Ishikawa (cell line): ENCODE results near the gene HK2.

Experiments used
- CEBPB ChIP-seq: IDR thresholded peaks from 2 replicates; pipeline ENCODE4 v1.6.1; 2012
- CREB1 ChIP-seq: IDR thresholded peaks from 2 replicates; pipeline ENCODE4 v1.6.1; 2012; ENCODE audit warnings: low read depth
- EGR1 ChIP-seq: IDR thresholded peaks from 2 replicates; pipeline ENCODE4 v1.6.1; 2012
- EP300 ChIP-seq: IDR thresholded peaks from 2 replicates; pipeline ENCODE4 v1.6.1; 2012; ENCODE audit warnings: borderline replicate concordance
- FOXM1 ChIP-seq: IDR thresholded peaks from 2 replicates; pipeline ENCODE4 v1.6.1; 2012; ENCODE audit warnings: low read depth, borderline replicate concordance
- NFIC ChIP-seq: IDR thresholded peaks from 2 replicates; pipeline ENCODE4 v1.6.1; 2012
- RAD21 ChIP-seq: IDR thresholded peaks from 2 replicates; pipeline ENCODE4 v1.6.1; 2012; ENCODE audit warnings: low read depth
- TAF1 ChIP-seq: IDR thresholded peaks from 2 replicates; pipeline ENCODE4 v1.6.1; 2012; ENCODE audit warnings: low read depth, mild to moderate bottlenecking
- TCF12 ChIP-seq: IDR thresholded peaks from 2 replicates; pipeline ENCODE4 v1.6.1; 2012; ENCODE audit warnings: low read depth
- TEAD4 ChIP-seq: IDR thresholded peaks from 2 replicates; pipeline ENCODE4 v1.6.1; 2012
- YY1 ChIP-seq: IDR thresholded peaks from 2 replicates; pipeline ENCODE4 v1.6.1; 2012; ENCODE audit warnings: low read depth
- ZBTB7A ChIP-seq: IDR thresholded peaks from 2 replicates; pipeline ENCODE4 v1.6.1; 2012; ENCODE audit warnings: low read depth
- TF ChIP-seq, protein P1 (sequence below): IDR thresholded peaks from 2 replicates; pipeline ENCODE4 v1.6.1; 2012; ENCODE audit warnings: low read depth, mild to moderate bottlenecking
- TF ChIP-seq, protein P2 (sequence below): IDR thresholded peaks from 2 replicates; pipeline ENCODE4 v1.6.1; 2012
- TF ChIP-seq, protein P3 (sequence below): IDR thresholded peaks from 2 replicates; pipeline ENCODE4 v1.6.1; 2012

Gene HK2

GRCh38 chr2:74880054-74880728 lies 46.3 kb downstream of the HK2 start:
- TF ChIP-seq CREB1 (no peak), TEAD4 (no peak), EGR1 (no peak), TCF12 (no peak), CEBPB (no peak), EP300 (no peak), RAD21 (no peak), FOXM1 (no peak), TAF1 (no peak), YY1 (no peak)
- TF ChIP-seq, protein P1, sequence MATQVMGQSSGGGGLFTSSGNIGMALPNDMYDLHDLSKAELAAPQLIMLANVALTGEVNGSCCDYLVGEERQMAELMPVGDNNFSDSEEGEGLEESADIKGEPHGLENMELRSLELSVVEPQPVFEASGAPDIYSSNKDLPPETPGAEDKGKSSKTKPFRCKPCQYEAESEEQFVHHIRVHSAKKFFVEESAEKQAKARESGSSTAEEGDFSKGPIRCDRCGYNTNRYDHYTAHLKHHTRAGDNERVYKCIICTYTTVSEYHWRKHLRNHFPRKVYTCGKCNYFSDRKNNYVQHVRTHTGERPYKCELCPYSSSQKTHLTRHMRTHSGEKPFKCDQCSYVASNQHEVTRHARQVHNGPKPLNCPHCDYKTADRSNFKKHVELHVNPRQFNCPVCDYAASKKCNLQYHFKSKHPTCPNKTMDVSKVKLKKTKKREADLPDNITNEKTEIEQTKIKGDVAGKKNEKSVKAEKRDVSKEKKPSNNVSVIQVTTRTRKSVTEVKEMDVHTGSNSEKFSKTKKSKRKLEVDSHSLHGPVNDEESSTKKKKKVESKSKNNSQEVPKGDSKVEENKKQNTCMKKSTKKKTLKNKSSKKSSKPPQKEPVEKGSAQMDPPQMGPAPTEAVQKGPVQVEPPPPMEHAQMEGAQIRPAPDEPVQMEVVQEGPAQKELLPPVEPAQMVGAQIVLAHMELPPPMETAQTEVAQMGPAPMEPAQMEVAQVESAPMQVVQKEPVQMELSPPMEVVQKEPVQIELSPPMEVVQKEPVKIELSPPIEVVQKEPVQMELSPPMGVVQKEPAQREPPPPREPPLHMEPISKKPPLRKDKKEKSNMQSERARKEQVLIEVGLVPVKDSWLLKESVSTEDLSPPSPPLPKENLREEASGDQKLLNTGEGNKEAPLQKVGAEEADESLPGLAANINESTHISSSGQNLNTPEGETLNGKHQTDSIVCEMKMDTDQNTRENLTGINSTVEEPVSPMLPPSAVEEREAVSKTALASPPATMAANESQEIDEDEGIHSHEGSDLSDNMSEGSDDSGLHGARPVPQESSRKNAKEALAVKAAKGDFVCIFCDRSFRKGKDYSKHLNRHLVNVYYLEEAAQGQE: no peak
- TF ChIP-seq, protein P2, sequence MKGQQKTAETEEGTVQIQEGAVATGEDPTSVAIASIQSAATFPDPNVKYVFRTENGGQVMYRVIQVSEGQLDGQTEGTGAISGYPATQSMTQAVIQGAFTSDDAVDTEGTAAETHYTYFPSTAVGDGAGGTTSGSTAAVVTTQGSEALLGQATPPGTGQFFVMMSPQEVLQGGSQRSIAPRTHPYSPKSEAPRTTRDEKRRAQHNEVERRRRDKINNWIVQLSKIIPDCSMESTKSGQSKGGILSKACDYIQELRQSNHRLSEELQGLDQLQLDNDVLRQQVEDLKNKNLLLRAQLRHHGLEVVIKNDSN: no peak

GRCh38 chr2:74881176-74881575 lies 47.2 kb downstream of the HK2 start:
- TF ChIP-seq ZBTB7A (no peak), TAF1 (no peak), EGR1 (no peak), CREB1 (no peak), NFIC (no peak), FOXM1 (no peak), CEBPB (no peak), YY1 (no peak), TEAD4 (no peak), TCF12 (no peak), EP300 (no peak), RAD21 (no peak)
- TF ChIP-seq, protein P2: no peak
- TF ChIP-seq, protein P1: no peak
- TF ChIP-seq, protein P3, sequence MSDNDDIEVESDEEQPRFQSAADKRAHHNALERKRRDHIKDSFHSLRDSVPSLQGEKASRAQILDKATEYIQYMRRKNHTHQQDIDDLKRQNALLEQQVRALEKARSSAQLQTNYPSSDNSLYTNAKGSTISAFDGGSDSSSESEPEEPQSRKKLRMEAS: no peak

DNA sequence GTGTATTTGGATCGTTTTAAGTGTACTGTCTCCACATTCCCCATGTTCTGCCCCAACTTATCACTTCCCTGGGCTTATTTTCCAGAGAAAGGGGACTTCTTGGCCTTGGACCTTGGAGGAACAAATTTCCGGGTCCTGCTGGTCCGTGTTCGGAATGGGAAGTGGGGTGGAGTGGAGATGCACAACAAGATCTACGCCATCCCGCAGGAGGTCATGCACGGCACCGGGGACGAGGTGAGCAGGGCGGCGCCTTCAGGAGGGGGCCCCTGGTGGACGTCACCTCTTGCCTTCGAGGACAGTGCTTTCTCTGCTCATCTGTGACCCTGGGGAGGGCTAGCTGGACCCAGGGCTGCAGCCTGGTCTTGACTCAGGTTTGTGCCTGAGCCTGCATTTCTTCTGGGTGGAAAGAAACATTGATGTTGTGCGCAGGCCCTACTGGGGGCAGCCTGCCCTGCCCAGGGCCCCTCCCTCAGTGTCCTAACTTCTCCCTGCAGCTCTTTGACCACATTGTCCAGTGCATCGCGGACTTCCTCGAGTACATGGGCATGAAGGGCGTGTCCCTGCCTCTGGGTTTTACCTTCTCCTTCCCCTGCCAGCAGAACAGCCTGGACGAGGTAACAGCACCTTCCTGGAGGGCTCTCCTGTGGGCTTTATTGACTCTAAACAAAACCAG lies 47.8 kb downstream of the HK2 start:
- TF ChIP-seq TEAD4 (no peak), FOXM1 (no peak), CEBPB (no peak)
- TF ChIP-seq, protein P3: no peak
- TF ChIP-seq, protein P1: no peak

GRCh38 chr2:74882299-74882687 lies 48.4 kb downstream of the HK2 start:
- TF ChIP-seq, protein P1: no peak
- TF ChIP-seq, protein P2: no peak
- no peak for TF ChIP-seq EP300
- TF ChIP-seq EGR1: no peak
